GM13976 (cell line): ENCODE measurements around the gene DOK1.

ENCODE experiments used
- DNase-seq: peaks from one replicate; pipeline ENCODE4 v3.0.0; 2012; ENCODE audit warnings: low spot score
- CTCF ChIP-seq: IDR thresholded peaks from 2 replicates; pipeline ENCODE4 v1.5.1; 2012; ENCODE audit warnings: borderline replicate concordance, mild to moderate bottlenecking; ENCODE audit not compliant: insufficient read depth; ENCODE audit errors: extremely low read depth, missing control alignments, control extremely low read depth
- in situ Hi-C: fragments of 300-500 bp; cut with MboI; formaldehyde crosslinking; loops from one replicate; pipeline ENCODE4 v1.12.0; 2022; ENCODE audit warnings: low sequenced_read_pairs, mixed read lengths, inconsistent platforms; ENCODE audit not compliant: unreplicated experiment

DOK1 gene

GRCh38 chr2:74552914-74553811 is 1.4 kb upstream of the DOK1 start:
- DNase-seq = peak; percentile 76
- in situ Hi-C loops = no loop called here
- TF ChIP-seq CTCF = no peak

- in situ Hi-C loops = no loop called here
- TF ChIP-seq CTCF = no peak
- peak; percentile 73 for DNase-seq
These were observed 456 bp downstream of the DOK1 start for GRCh38 chr2:74554820-74555531.

GRCh38 chr2:74555610-74556103 is 1.1 kb downstream of the DOK1 start:
- in situ Hi-C loops = no loop called here
- no peak for DNase-seq
- TF ChIP-seq CTCF = no peak

GRCh38 chr2:74556159-74556558 is 1.6 kb downstream of the DOK1 start:
- no peak for TF ChIP-seq CTCF
- no peak for DNase-seq
- in situ Hi-C loops = no loop called here

- DNase-seq = no peak
- in situ Hi-C loops = no loop called here
- no peak for TF ChIP-seq CTCF
These were observed 2.4 kb downstream of the DOK1 start for GRCh38 chr2:74556831-74557370.
